ENCODE measurements around the gene TFEB.

The TFEB gene

DNA sequence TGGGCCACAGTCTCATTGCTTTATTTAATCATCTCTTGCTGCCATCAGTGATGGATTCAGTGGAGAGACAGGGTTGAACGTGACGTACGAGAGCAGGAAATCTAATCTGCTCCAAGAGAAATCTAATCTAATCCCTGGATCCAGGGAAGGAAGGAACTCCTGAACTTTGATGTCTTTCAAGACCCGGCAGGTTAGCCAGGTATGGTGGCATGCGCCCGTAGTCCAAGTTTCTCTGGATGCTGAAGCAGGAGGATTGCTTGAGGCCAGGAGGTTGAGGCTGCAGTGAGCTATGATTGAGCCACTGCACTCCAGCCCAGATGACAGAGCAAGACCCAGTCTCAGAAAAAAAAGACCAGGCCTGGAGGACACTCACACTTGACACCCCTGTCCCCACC, 23.2 kb upstream of the TFEB start:
- Histone ChIP-seq H3K9ac (ENCODE audit: low read length) (no peak overlapping the region), H3K9me3 (ENCODE audit: control insufficient read depth, low read depth, low read length) (no peaks in the 10 kb centered on the region), H3K36me3 (ENCODE audit: control insufficient read depth, low read depth, low read length) (no peaks in the 10 kb centered on the region), H3K27me3 (ENCODE audit: control insufficient read depth, insufficient read depth, low read length) (no peaks in the 10 kb centered on the region), H3K4me3 (ENCODE audit: low read length) (no peak overlapping the region), H3K4me1 (ENCODE audit: control insufficient read depth, low read depth, low read length) (no peaks in the 10 kb centered on the region), H3K27ac (ENCODE audit: low read length) (no peak overlapping the region)

GRCh38 chr6:41757931-41758640, 22.7 kb upstream of the TFEB start:
- Histone ChIP-seq H3K9me3 (ENCODE audit: control insufficient read depth, low read depth, low read length) (no peaks in the 10 kb centered on the region), H3K36me3 (ENCODE audit: control insufficient read depth, low read depth, low read length) (no peaks in the 10 kb centered on the region), H3K4me1 (ENCODE audit: control insufficient read depth, low read depth, low read length) (no peaks in the 10 kb centered on the region), H3K4me3 (ENCODE audit: low read length) (no peak overlapping the region), H3K27ac (ENCODE audit: low read length) (no peak overlapping the region), H3K27me3 (ENCODE audit: control insufficient read depth, insufficient read depth, low read length) (no peaks in the 10 kb centered on the region), H3K9ac (ENCODE audit: low read length) (no peak overlapping the region)

- no peak overlapping the region for H3K9ac ChIP-seq (ENCODE audit: low read length)
- H3K27ac ChIP-seq (ENCODE audit: low read length), result no peak overlapping the region
- H3K27me3 ChIP-seq (ENCODE audit: control insufficient read depth, insufficient read depth, low read length), result no peaks in the 10 kb centered on the region
- H3K36me3 ChIP-seq (ENCODE audit: control insufficient read depth, low read depth, low read length), result no peaks in the 10 kb centered on the region
- H3K4me1 ChIP-seq (ENCODE audit: control insufficient read depth, low read depth, low read length), result no peaks in the 10 kb centered on the region
- no peaks in the 10 kb centered on the region for H3K9me3 ChIP-seq (ENCODE audit: control insufficient read depth, low read depth, low read length)
- no peak overlapping the region for H3K4me3 ChIP-seq (ENCODE audit: low read length)
These were observed 21.9 kb upstream of the TFEB start for GRCh38 chr6:41757271-41757670.

GRCh38 chr6:41756354-41756753, 20.9 kb upstream of the TFEB start:
- H3K27ac ChIP-seq (ENCODE audit: low read length), result no peak overlapping the region
- no peak overlapping the region for H3K9ac ChIP-seq (ENCODE audit: low read length)
- H3K4me3 ChIP-seq (ENCODE audit: low read length), result no peak overlapping the region
- no peaks in the 10 kb centered on the region for H3K36me3 ChIP-seq (ENCODE audit: control insufficient read depth, low read depth, low read length)
- H3K9me3 ChIP-seq (ENCODE audit: control insufficient read depth, low read depth, low read length), result no peaks in the 10 kb centered on the region
- no peaks in the 10 kb centered on the region for H3K27me3 ChIP-seq (ENCODE audit: control insufficient read depth, insufficient read depth, low read length)
- no peaks in the 10 kb centered on the region for H3K4me1 ChIP-seq (ENCODE audit: control insufficient read depth, low read depth, low read length)

DNA sequence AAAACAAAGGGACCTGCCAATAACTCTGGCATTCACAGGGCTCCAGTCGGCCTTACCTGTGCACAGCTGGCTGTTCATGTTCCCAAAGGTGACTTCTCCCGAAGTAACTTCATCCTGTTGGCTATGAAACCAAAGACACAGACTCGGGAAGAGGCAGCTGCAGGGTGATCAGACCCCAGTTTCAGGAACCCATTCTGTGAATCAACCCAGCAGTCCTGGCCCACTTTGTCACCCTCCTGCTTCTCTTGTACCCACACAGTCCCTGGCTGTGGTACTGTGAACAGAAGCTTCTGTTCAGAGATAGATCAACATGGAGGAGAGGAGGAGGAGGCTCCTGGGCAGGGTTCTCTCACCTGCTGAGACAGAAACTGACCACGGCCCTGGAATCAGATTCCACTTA, 20.5 kb upstream of the TFEB start:
- Histone ChIP-seq H3K4me3 (ENCODE audit: low read length) (no peak overlapping the region), H3K9ac (ENCODE audit: low read length) (no peak overlapping the region), H3K4me1 (ENCODE audit: control insufficient read depth, low read depth, low read length) (no peaks in the 10 kb centered on the region), H3K36me3 (ENCODE audit: control insufficient read depth, low read depth, low read length) (no peaks in the 10 kb centered on the region), H3K9me3 (ENCODE audit: control insufficient read depth, low read depth, low read length) (no peaks in the 10 kb centered on the region), H3K27me3 (ENCODE audit: control insufficient read depth, insufficient read depth, low read length) (no peaks in the 10 kb centered on the region), H3K27ac (ENCODE audit: low read length) (no peak overlapping the region)

- H3K9ac ChIP-seq (ENCODE audit: low read length), result no peak overlapping the region
- no peaks in the 10 kb centered on the region for H3K36me3 ChIP-seq (ENCODE audit: control insufficient read depth, low read depth, low read length)
- H3K4me3 ChIP-seq (ENCODE audit: low read length), result no peak overlapping the region
- H3K27me3 ChIP-seq (ENCODE audit: control insufficient read depth, insufficient read depth, low read length), result no peaks in the 10 kb centered on the region
- H3K4me1 ChIP-seq (ENCODE audit: control insufficient read depth, low read depth, low read length), result no peaks in the 10 kb centered on the region
- no peaks in the 10 kb centered on the region for H3K9me3 ChIP-seq (ENCODE audit: control insufficient read depth, low read depth, low read length)
- no peak overlapping the region for H3K27ac ChIP-seq (ENCODE audit: low read length)
These were observed 15.0 kb upstream of the TFEB start for GRCh38 chr6:41750374-41750773.

GRCh38 chr6:41748542-41748941, 13.1 kb upstream of the TFEB start:
- Histone ChIP-seq H3K36me3 (ENCODE audit: control insufficient read depth, low read depth, low read length) (no peaks in the 10 kb centered on the region), H3K27ac (ENCODE audit: low read length) (no peak overlapping the region), H3K9ac (ENCODE audit: low read length) (no peak overlapping the region), H3K27me3 (ENCODE audit: control insufficient read depth, insufficient read depth, low read length) (no peaks in the 10 kb centered on the region), H3K4me1 (ENCODE audit: control insufficient read depth, low read depth, low read length) (no peaks in the 10 kb centered on the region), H3K4me3 (ENCODE audit: low read length) (no peak overlapping the region), H3K9me3 (ENCODE audit: control insufficient read depth, low read depth, low read length) (no peaks in the 10 kb centered on the region)

GRCh38 chr6:41748102-41748477, 12.7 kb upstream of the TFEB start:
- Histone ChIP-seq H3K36me3 (ENCODE audit: control insufficient read depth, low read depth, low read length) (no peaks in the 10 kb centered on the region), H3K27ac (ENCODE audit: low read length) (no peak overlapping the region), H3K27me3 (ENCODE audit: control insufficient read depth, insufficient read depth, low read length) (no peaks in the 10 kb centered on the region), H3K4me1 (ENCODE audit: control insufficient read depth, low read depth, low read length) (no peaks in the 10 kb centered on the region), H3K9ac (ENCODE audit: low read length) (no peak overlapping the region), H3K4me3 (ENCODE audit: low read length) (no peak overlapping the region), H3K9me3 (ENCODE audit: control insufficient read depth, low read depth, low read length) (no peaks in the 10 kb centered on the region)

DNA sequence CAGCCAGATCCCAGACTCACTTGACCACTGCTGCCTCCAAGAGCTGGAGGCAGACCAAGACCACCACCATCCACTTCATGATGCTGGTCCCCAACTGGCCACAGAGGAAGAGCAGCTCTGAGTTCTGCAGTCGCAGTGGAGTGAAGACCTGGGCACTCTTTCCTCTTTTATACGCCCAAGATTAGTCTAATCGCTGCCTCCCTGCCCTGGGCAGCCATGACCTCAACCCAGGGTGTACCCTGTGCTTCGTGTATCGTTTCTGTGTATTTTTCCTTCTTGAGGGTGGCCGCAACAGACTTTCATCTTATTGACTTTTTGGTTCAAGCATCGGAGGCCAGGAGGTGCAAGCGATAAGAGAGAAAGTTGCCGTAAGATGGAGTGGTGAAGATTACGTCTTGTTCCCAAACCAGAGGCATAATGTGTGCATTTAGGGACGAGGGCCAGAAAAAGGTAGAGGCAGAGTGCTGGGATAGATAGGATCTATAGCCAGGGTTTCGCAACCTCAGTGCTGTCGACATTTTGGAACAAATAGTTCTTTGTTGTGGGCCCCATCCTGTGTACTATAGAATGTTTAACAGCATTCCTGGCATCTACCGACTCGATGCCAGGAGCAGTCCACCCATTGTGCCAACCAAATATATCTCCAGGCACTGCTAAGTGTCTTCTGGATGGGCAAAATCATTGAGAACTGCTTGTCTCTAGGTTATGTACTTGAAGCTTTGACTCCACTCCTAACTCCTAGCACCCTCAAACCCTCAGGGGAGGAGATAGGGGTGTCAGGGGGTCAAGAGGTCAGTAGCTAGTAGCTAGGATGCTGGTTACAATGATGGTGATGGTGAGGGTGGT, 12.1 kb upstream of the TFEB start, which contains the start of gene PGC:
Gene PGC, minus strand, starts transcription at position 142 of the 846 bp plus-strand sequence. Its CDS starts 63 bp downstream, at position 79.
- Histone ChIP-seq H3K9ac (ENCODE audit: low read length) (no peak within 1 kb of the TSS), H3K4me1 (ENCODE audit: control insufficient read depth, low read depth, low read length) (no peaks in the 10 kb centered on the region), H3K27me3 (ENCODE audit: control insufficient read depth, insufficient read depth, low read length) (no peaks in the 10 kb centered on the region), H3K9me3 (ENCODE audit: control insufficient read depth, low read depth, low read length) (no peaks in the 10 kb centered on the region), H3K4me3 (ENCODE audit: low read length) (no peak within 1 kb of the TSS), H3K27ac (ENCODE audit: low read length) (no peak within 1 kb of the TSS), H3K36me3 (ENCODE audit: control insufficient read depth, low read depth, low read length) (no peaks in the 10 kb centered on the region)

- no peaks in the 10 kb centered on the region for H3K4me1 ChIP-seq (ENCODE audit: control insufficient read depth, low read depth, low read length)
- no peaks in the 10 kb centered on the region for H3K9me3 ChIP-seq (ENCODE audit: control insufficient read depth, low read depth, low read length)
- no peak overlapping the region for H3K9ac ChIP-seq (ENCODE audit: low read length)
- H3K27me3 ChIP-seq (ENCODE audit: control insufficient read depth, insufficient read depth, low read length), result no peaks in the 10 kb centered on the region
- no peaks in the 10 kb centered on the region for H3K36me3 ChIP-seq (ENCODE audit: control insufficient read depth, low read depth, low read length)
- no peak overlapping the region for H3K27ac ChIP-seq (ENCODE audit: low read length)
- no peak overlapping the region for H3K4me3 ChIP-seq (ENCODE audit: low read length)
These were observed 10.7 kb upstream of the TFEB start for GRCh38 chr6:41746107-41746506.

- H3K9ac ChIP-seq (ENCODE audit: low read length), result no peak overlapping the region
- no peaks in the 10 kb centered on the region for H3K27me3 ChIP-seq (ENCODE audit: control insufficient read depth, insufficient read depth, low read length)
- no peaks in the 10 kb centered on the region for H3K4me1 ChIP-seq (ENCODE audit: control insufficient read depth, low read depth, low read length)
- H3K9me3 ChIP-seq (ENCODE audit: control insufficient read depth, low read depth, low read length), result no peaks in the 10 kb centered on the region
- no peak overlapping the region for H3K4me3 ChIP-seq (ENCODE audit: low read length)
- no peaks in the 10 kb centered on the region for H3K36me3 ChIP-seq (ENCODE audit: control insufficient read depth, low read depth, low read length)
- H3K27ac ChIP-seq (ENCODE audit: low read length), result no peak overlapping the region
These were observed 8.9 kb upstream of the TFEB start for GRCh38 chr6:41744236-41744787.
